SKM-1 (cell line): ENCODE results near the gene SLC24A4.

Experiments used
- DNase-seq: peaks from one replicate; lab custom pipeline; 2025; ENCODE audit not compliant: unreplicated experiment; lab: John Stamatoyannopoulos, UW

SLC24A4 gene

GRCh38 chr14:92315050-92315805 lies 7.7 kb upstream of the SLC24A4 start:
- no peak for DNase-seq

GRCh38 chr14:92316176-92316575 lies 6.8 kb upstream of the SLC24A4 start:
- DNase-seq, result no peak

- DNase-seq, result no peak
Measured at GRCh38 chr14:92316937-92317336, 6.0 kb upstream of the SLC24A4 start.

- DNase-seq, result no peak
Measured at GRCh38 chr14:92317511-92317910, 5.5 kb upstream of the SLC24A4 start.

DNA sequence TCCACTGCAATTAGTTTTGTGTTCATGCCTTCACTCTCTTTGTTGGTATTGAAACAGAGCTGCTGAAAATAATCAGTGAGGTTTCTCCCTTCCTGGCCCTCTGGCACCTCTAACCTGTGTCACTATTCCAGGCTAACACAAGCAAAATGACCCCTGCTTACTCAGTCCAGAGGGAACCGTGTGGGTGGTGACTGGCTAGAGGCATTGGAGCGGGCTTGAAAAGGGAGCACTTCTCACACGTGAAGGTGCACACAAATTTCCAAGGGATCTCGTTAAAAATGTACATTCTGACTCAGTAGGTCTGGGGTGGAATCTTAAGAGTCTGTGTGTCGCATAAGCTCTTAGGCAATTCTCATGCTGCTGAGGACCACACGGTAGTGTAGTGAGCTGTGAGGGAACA lies 1.3 kb upstream of the SLC24A4 start:
- no peak for DNase-seq

DNA sequence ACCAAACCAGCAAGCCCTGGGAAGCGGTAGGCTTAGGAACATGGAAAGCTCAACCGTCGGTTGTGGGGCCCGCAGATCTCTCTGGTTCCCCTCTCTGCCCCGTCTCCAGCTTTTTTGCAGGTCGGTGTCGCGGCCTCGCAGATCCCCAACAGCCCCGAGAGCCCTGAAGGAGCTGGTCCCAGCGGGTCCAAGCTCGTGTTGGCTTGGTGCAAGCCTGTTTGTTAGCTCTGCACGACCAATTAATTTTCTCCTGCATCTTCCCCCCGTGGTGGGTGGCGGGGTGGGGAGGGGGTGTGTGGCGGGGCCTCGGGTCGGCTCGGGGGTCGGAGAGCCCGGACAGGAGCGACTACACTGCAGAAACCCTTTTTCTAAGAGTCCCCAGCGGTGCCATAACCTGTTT lies 449 bp upstream of the SLC24A4 start:
- DNase-seq, result no peak

- DNase-seq, result no peak
Measured at GRCh38 chr14:92323916-92324818, 1.2 kb downstream of the SLC24A4 start.

DNA sequence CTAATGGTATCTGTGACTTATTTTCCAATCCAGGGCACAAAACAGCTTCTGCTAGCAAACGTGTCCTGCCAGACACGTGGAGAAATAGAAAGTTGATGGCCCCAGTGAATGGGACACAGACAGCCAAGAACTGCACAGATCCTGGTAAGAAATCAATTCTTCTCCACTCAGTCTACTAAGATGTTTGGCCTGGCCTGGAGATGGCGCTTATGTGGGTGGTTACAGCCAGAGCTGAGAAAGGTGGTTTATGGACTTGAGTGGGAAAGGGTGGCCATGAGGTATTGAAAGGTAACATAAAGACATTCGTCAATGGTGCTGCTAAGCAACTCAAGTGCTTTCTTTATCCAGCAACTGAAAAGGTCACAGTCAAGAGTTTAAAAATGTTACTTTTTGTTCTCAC lies 2.9 kb downstream of the SLC24A4 start:
- DNase-seq, result no peak

DNA sequence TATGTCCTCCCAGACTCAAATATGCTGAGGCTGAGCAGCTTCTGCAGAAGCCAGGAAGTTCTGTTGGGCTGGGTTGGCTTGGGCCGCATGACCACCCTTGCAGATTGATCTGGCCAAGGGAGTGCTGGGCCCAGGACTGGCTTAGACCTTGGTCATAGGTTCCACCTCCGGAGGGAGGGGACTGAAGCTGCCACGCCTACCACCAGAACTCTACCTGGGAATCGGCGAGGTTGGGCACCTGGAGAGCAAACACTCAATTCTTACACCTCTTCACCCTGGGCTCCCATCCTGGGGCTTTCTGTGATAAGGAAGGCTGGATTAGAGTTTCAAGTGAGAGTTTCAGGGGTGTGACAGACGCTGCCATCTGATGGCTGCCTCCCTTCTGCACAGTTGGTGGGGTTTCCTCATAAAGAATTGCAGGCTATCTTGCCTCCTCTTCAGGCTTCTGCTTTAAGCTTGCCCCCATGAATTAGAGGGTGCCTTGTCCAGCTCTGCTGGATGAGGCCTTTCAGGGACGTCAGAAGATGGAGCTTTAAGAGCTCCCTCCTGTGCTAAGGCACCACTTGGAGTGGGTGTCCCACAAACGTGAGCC lies 5.8 kb downstream of the SLC24A4 start:
- DNase-seq, result no peak

GRCh38 chr14:92334050-92334449 lies 11.1 kb downstream of the SLC24A4 start:
- no peak for DNase-seq

DNA sequence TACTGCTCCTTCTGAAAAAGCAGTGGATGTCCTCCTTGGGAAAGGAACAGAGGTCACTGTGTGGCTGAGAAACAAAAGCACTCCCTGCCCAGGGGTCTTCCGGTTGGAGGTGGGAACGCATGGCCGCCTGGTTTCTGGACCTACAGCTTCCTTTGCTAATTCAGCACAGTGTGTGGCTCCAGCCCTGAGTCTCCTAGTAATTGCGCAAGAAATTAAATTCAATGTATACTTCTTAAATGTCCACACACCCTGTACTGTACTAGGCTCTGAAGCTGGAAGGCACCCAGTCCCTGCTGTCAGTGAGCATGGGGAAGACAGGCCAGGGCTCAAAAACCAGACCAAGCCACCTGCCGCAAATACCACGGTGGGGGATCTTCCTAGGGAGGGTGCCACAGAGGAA lies 13.4 kb downstream of the SLC24A4 start:
- no peak for DNase-seq

DNA sequence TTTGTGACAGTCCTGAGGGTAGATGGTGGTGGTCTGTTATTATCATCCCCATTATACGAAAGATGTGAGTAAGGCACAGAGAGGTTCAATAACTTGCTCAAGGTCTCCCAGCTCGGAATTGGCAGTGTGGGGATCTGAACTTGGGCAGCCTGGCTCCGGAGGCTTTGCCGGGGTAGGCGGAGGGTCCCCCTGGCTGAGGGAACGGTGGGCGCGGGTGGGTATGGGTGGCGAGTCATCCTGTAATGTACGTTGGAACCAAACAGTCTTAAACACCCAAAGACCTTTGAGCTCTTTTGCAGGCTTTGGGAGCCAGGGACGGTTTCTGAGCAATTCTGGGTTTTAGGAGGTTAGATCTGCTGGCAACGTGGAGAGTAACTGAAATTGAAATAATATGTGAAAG lies 16.5 kb downstream of the SLC24A4 start:
- no peak for DNase-seq

DNA sequence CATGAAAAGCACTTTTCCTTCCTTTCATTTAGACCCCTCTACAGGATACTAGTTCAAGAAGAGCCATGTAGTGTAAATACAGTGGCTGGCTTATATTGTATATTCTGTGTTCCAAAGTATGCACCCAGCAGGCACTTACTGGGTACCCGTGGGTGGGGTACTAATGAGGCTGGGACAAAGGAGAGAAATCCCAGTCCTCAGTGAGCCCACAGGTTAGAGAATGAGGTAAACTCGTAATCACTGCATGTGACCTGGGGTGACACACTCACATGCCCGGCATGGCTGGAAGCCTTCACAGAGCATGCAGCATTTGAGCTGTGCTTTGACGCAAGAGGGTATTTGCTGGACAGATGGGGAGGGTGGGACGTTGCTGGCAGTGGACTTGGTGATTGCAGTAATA lies 17.1 kb downstream of the SLC24A4 start:
- DNase-seq, result no peak

DNA sequence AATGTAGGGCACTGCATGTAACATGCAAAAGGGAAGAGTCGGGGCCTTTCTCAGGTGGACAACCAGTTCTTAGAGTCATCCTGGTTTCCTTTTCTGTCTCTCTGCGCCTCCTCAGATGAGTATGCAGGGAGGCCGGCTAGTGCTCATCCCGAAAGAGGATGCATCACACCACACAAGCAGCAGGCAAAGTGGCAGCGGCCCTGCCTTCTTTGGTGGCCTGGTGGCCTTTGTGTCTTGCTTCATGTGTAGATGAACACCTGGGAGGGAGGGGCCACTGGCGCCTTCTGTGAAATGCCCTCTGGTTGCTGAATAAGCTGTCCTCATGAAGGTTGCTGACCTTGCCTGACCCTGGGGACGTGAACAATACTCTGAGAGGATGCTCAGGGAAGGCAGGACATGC lies 18.0 kb downstream of the SLC24A4 start:
- DNase-seq, result no peak

DNA sequence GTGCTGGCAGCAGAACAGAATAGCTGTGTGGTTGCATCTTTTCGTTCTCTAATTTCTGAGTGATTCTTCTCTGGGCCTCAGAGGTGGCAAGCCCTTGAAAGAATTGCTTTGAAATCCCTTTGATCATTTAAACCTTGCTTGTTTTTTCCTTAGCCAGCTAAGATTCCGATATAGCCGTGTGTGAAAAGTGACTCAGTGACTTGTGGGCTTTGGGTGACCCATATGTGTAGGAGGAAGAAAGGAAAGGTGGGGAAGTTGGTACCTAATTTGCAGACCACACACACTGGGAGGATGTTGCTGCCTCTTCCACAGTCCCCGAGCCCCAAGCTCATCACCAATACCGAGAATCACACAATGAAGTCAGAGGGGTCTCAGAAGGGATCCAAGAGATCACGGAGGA lies 18.8 kb downstream of the SLC24A4 start:
- DNase-seq, result no peak

DNA sequence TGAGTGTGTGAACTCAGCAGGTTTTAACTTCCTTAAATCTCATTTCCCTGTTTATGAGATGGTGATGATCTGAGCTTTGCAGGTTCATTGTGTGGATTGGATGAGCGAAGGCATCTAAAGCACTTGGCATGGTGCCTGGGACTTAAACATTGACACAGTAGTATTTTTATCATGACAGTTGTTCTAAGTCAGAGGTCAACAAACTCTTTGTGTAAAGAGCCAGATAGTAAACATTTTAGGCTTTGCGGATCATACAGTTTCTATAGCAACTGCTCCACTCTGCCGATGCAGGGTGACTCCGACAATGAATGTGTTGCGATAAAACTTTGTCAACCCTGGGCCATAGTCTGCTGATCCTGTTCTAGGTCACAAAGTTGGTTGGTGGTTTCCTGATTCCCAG lies 25.2 kb downstream of the SLC24A4 start:
- no peak for DNase-seq

DNA sequence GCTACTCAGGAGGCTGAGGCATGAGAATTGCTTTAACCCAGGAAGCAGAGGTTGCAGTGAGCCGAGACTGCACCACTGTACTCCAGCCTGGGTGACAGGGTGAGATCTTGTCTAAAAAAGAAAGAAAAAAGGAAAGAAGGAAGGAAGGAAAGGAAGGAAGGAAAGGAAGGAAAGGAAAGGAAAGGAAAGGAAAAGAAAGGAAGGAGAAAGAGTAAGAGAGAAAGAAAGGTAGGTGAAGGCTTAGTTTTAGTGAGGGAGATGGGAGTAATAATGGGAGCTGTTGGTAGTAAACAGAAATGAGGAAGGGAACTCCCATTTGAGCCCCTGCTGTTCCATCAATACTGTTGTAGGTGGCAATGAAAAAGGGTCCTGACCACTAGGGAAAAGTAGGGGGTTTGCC lies 28.8 kb downstream of the SLC24A4 start:
- DNase-seq, result no peak

GRCh38 chr14:92352158-92352985 lies 29.4 kb downstream of the SLC24A4 start:
- DNase-seq, result peak; percentile 15

GRCh38 chr14:92353447-92353846 lies 30.5 kb downstream of the SLC24A4 start:
- DNase-seq, result no peak

DNA sequence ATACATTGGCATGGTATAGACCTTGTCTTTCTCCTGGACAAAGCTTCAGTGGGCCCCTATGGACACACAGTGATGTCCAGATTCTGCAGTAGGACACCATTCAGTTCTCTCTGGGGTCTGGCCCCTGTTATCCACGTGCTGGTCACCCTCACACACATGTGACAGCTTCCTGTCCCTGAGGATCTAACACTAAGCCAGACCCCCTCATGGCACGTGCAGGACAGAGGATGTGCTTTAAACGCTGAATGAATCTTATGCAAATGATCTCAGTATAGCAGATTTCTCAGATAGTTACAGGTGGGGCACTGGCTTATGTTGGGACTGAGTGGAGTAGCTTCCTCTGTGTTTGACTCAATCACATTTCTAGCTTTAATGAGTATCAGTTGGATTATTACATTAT lies 33.7 kb downstream of the SLC24A4 start:
- no peak for DNase-seq
